ENCODE measurements around the gene KRT10. TPM values are rescaled to one million over a fixed set of nuclear protein-coding genes. Genes with fewer than 3 reads are reported as not detected.

KRT10 gene
- total RNA-seq, 2 experiments from 2014 or later, result 10.7 to 39.7 TPM

DNA sequence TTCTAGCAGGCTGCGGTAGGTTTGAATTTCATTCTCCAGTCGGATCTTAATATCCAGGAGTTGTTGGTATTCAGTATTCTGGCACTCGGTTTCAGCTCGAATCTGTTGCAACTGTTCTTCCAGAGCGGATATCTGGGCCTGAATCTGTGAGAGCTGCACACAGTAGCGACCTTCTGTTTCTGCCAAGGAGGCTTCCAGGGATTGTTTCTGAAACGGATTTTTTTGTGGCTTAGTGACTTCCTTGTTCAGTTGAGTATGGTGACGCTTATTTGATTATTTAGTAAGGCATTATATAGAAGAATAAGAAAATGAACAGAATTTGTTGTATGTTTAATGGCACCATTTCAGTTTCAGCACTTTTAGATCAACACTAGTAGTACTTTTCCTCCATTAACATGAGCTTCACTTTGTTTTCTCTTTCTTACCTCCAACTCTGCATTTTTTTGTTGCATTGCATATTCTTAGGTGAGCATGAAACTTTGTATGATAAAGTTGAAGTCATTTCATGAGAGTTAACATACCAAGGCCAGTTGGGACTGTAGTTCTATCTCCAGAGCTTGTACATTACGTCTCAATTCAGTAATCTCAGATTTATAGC, 2.8 kb downstream of the KRT10 start:
- H4K20me1 ChIP-seq (ENCODE audit: insufficient read depth, low read length), result no peaks in the 10 kb centered on the region
- H2AFZ ChIP-seq (ENCODE audit: low read length), result peak overlapping the region; percentile 98
- H3K4me3 ChIP-seq (ENCODE audit: low read depth, low read length, poor library complexity, severe bottlenecking), result peak overlapping the region; percentile 78
- H3K4me2 ChIP-seq (ENCODE audit: low read length), result peak overlapping the region; percentile 90
- ChIA-PET CTCF (ENCODE audit: unreplicated experiment) (no interaction called here), POLR2A (interaction anchor here (0.8 to 1.7 kb wide), 3 partner anchors 13 to 868 kb away, joined by 3 to 7 read pairs (median 3); no protein-coding TSS in a partner anchor)
- intact Hi-C loops (cut with micrococcal nuclease; ENCODE audit: unreplicated experiment), result no loop called here
- no peak for DNase-seq (ENCODE audit: low spot score)
- H3K9me2 ChIP-seq (ENCODE audit: insufficient read depth, low read length), result no peaks in the 10 kb centered on the region
- no peaks in the 10 kb centered on the region for H3K9me3 ChIP-seq (ENCODE audit: low read length)
- peaks cover 9% of the 10 kb centered on the region; the same call in 1 of the 2 replicates for H3K79me2 ChIP-seq (ENCODE audit: insufficient read depth, low read depth, low read length)
- H3K27ac ChIP-seq (ENCODE audit: low read depth, low read length, poor library complexity, severe bottlenecking), result peak overlapping the region; percentile 38
- TF ChIP-seq, protein P1, sequence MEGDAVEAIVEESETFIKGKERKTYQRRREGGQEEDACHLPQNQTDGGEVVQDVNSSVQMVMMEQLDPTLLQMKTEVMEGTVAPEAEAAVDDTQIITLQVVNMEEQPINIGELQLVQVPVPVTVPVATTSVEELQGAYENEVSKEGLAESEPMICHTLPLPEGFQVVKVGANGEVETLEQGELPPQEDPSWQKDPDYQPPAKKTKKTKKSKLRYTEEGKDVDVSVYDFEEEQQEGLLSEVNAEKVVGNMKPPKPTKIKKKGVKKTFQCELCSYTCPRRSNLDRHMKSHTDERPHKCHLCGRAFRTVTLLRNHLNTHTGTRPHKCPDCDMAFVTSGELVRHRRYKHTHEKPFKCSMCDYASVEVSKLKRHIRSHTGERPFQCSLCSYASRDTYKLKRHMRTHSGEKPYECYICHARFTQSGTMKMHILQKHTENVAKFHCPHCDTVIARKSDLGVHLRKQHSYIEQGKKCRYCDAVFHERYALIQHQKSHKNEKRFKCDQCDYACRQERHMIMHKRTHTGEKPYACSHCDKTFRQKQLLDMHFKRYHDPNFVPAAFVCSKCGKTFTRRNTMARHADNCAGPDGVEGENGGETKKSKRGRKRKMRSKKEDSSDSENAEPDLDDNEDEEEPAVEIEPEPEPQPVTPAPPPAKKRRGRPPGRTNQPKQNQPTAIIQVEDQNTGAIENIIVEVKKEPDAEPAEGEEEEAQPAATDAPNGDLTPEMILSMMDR (conservative IDR thresholded peaks at IDR 0.05; ENCODE audit: low read length), result no peak
- TF ChIP-seq EZH2phosphoT487 (IDR thresholded peaks at IDR 0.05; ENCODE audit: borderline replicate concordance, low read depth, low read length), result no peak
- peaks cover 8% of the 10 kb centered on the region for H3K4me1 ChIP-seq (ENCODE audit: insufficient read depth, low read length, poor library complexity, severe bottlenecking)
- peaks cover 16% of the 10 kb centered on the region for H3K36me3 ChIP-seq (ENCODE audit: insufficient read depth, low read length)
- BruUV-seq (replicated peaks), result TSS peak; percentile 93

DNA sequence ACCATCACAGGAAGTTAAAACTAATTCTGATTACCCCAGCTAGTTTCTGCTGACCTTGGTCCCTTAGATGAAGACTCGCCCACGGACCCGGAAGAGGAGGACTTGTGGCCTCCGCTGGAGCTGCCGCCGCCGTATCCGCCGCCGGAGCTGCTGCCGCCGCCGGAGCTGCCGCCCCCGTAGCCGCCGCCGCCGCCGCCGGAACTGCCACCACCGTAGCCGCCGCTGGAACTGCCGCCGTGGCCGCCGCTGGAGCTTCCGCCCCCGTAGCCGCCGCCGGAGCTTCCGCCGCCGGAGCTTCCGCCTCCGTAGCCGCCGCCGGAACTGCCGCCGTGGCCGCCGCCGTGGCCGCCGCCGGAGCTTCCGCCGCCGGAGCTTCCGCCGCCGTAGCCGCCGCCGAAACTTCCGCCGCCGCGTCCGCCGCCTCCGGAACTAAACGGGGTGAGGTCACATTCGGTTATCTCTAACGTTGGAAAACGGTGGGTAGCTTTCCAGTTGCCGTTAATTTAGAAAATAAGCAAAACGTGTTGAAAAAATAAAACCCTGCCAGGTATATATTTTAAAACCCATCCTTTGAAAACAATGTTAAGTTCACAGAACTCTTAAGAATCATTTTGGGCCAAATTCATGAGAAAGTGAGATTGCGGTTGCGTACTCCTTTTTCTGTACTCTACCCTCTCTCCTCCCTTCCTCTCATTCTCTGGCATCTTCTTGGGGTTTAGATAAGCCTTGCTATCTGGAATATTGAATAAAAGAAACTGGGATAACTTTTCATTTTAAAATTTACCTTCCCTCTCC, 3.5 kb downstream of the KRT10 start:
- Histone ChIP-seq H4K20me1 (ENCODE audit: insufficient read depth, low read length) (no peaks in the 10 kb centered on the region), H2AFZ (ENCODE audit: low read length) (peak overlapping the region; percentile 98), H3K9me2 (ENCODE audit: insufficient read depth, low read length) (no peaks in the 10 kb centered on the region), H3K27ac (ENCODE audit: low read depth, low read length, poor library complexity, severe bottlenecking) (peak overlapping the region; percentile 56), H3K4me3 (ENCODE audit: low read depth, low read length, poor library complexity, severe bottlenecking) (peak overlapping the region; percentile 78), H3K9me3 (ENCODE audit: low read length) (no peaks in the 10 kb centered on the region), H3K36me3 (ENCODE audit: insufficient read depth, low read length) (peaks cover 16% of the 10 kb centered on the region), H3K79me2 (ENCODE audit: insufficient read depth, low read depth, low read length) (peaks cover 9% of the 10 kb centered on the region; the same call in 1 of the 2 replicates), H3K4me1 (ENCODE audit: insufficient read depth, low read length, poor library complexity, severe bottlenecking) (peaks cover 8% of the 10 kb centered on the region), H3K4me2 (ENCODE audit: low read length) (peak overlapping the region; percentile 91)
- TF ChIP-seq, protein P1 (conservative IDR thresholded peaks at IDR 0.05; ENCODE audit: low read length), result no peak
- TF ChIP-seq EZH2phosphoT487 (IDR thresholded peaks at IDR 0.05; ENCODE audit: borderline replicate concordance, low read depth, low read length), result no peak
- BruUV-seq (replicated peaks), result no TSS peak
- intact Hi-C loops (cut with micrococcal nuclease; ENCODE audit: unreplicated experiment), result no loop called here
- POLR2A ChIA-PET, result interaction anchor here (0.6 to 1.7 kb wide), 4 partner anchors 14 to 869 kb away, joined by 3 to 7 read pairs (median 3); no protein-coding TSS in a partner anchor
- DNase-seq (ENCODE audit: low spot score), result peak; percentile 84
- CTCF ChIA-PET (ENCODE audit: unreplicated experiment), result no interaction called here
